ENCODE data around the gene NEU1. TPM values are rescaled to one million over a fixed set of nuclear protein-coding genes. Genes with fewer than 3 reads are reported as not detected.
"Not testable (repeated sequence)": the region's sequence is repeated elsewhere in the genome, so short reads cannot be mapped to it uniquely, and the experiment has no call there.

The NEU1 gene
- total RNA-seq, 4 donors from 2014 or later, result 13.6 to 23.6 (median 17.3) TPM

DNA sequence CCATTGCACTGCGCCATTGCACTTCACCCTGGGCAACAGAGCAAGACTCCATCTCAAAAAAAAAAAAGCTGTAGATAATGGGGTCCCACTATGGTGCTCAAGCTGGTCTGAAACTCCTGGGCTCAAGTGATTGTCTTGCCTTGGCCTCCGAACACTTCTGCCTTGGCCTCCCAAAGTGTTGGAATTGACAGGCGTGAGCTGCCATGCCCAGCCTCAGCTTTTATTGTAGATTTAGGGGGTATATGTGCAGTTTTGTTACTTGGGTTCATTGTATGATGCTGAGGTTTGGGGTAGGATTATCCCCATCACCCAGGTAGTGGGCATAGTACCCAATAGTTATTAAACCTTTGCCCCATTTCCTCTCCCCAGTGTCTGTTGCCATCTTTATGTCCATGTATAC is 23.7 kb downstream of the NEU1 start:
- 96% methylated on average over 3 of the region's 3 CpGs for WGBS, 2 donors
- Histone ChIP-seq H3K4me3 (no peak overlapping the region), H3K4me1 (peaks cover 16 to 44% (median 31%) of the 10 kb centered on the region in 3 donors), H3K9me3 (no peaks in the 10 kb centered on the region), H3K27ac (no peak overlapping the region), H3K27me3 (no peaks in the 10 kb centered on the region), H3K36me3 (peaks cover 11 to 53% (median 35%) of the 10 kb centered on the region in 3 donors)
- no peak for DNase-seq
- intact Hi-C loops (cut with DNase I), result loop anchor here (10.0 kb wide), 2 partner anchors 104 to 154 kb away; partner anchors contain the start of genes CLIC1 and LY6G5C
- TF ChIP-seq, protein P1, sequence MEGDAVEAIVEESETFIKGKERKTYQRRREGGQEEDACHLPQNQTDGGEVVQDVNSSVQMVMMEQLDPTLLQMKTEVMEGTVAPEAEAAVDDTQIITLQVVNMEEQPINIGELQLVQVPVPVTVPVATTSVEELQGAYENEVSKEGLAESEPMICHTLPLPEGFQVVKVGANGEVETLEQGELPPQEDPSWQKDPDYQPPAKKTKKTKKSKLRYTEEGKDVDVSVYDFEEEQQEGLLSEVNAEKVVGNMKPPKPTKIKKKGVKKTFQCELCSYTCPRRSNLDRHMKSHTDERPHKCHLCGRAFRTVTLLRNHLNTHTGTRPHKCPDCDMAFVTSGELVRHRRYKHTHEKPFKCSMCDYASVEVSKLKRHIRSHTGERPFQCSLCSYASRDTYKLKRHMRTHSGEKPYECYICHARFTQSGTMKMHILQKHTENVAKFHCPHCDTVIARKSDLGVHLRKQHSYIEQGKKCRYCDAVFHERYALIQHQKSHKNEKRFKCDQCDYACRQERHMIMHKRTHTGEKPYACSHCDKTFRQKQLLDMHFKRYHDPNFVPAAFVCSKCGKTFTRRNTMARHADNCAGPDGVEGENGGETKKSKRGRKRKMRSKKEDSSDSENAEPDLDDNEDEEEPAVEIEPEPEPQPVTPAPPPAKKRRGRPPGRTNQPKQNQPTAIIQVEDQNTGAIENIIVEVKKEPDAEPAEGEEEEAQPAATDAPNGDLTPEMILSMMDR (IDR thresholded peaks at IDR 0.05), result no peak
- no peak for TF ChIP-seq POLR2A (IDR thresholded peaks at IDR 0.05)

DNA sequence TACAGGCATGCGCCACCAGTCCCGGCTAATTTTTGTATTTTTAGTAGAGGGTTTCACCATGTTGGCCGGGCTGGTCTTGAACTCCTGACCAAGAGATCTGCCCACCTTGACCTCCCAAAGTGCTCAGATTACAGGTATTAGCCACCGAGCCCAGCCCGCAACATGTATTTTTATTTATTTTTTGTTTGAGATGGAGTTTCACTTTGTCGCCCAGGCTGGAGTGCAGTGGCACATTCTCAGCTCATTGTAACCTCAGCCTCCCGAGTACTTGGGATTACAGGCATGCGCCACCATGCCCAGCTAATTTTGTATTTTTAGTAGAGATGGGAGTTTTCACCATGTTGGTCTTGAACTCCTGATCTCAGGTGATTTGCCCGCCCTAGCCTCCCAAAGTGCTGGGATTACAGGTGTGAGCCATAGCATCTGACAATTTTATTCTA is 24.5 kb downstream of the NEU1 start:
- peak overlapping the region in 1 of 4 donors; percentile 90 for H3K4me3 ChIP-seq
- peaks cover 16 to 52% (median 38%) of the 10 kb centered on the region in 3 donors for H3K4me1 ChIP-seq
- H3K27me3 ChIP-seq, DNase-seq, H3K9me3 ChIP-seq: not testable (repeated sequence)
- H3K36me3 ChIP-seq, result peaks cover 11 to 53% (median 35%) of the 10 kb centered on the region in 3 donors
- intact Hi-C loops (cut with DNase I), result loop anchor here (10.0 kb wide), 2 partner anchors 103 to 153 kb away; partner anchors contain the start of genes CLIC1 and LY6G5C
- WGBS, 2 donors, result 72 to 82% methylated on average over 7 to 9 of the region's 9 CpGs
- H3K27ac ChIP-seq, result peak overlapping the region in 2 of 4 donors; percentile 97 to 98

GRCh38 chr6:31837369-31838113 is 25.1 kb downstream of the NEU1 start:
- no peaks in the 10 kb centered on the region for H3K9me3 ChIP-seq
- intact Hi-C loops (cut with DNase I), result loop anchor here (10.0 kb wide), 2 partner anchors 103 to 153 kb away; partner anchors contain the start of genes CLIC1 and LY6G5C
- TF ChIP-seq POLR2A (IDR thresholded peaks at IDR 0.05), result no peak
- TF ChIP-seq, protein P1 (IDR thresholded peaks at IDR 0.05), result no peak
- H3K4me1 ChIP-seq, result peaks cover 16 to 58% (median 38%) of the 10 kb centered on the region in 3 donors
- no peaks in the 10 kb centered on the region for H3K27me3 ChIP-seq
- H3K27ac ChIP-seq, result peak overlapping the region; percentile 69 to 98 (median 94)
- peaks cover 11 to 53% (median 35%) of the 10 kb centered on the region in 3 donors for H3K36me3 ChIP-seq
- H3K4me3 ChIP-seq, result peak overlapping the region in 3 of 4 donors; percentile 81 to 90 (median 90)
- DNase-seq, result no peak
- WGBS, 2 donors, result 10 to 18% methylated on average over 1 of the region's 1 CpG

GRCh38 chr6:31836474-31837368 is 25.9 kb downstream of the NEU1 start:
- no peak for DNase-seq
- WGBS, 2 donors, result 8 to 22% methylated on average over 12 of the region's 12 CpGs
- no peaks in the 10 kb centered on the region for H3K27me3 ChIP-seq
- peaks cover 17 to 67% (median 45%) of the 10 kb centered on the region in 3 donors for H3K4me1 ChIP-seq
- H3K9me3 ChIP-seq, result no peaks in the 10 kb centered on the region
- peak overlapping the region; percentile 81 to 99 (median 90) for H3K4me3 ChIP-seq
- no peak for TF ChIP-seq POLR2A (IDR thresholded peaks at IDR 0.05)
- TF ChIP-seq, protein P1 (IDR thresholded peaks at IDR 0.05), result peak in 2 of 6 experiments; percentile 5 to 15
- H3K36me3 ChIP-seq, result peaks cover 11 to 53% (median 35%) of the 10 kb centered on the region in 3 donors
- intact Hi-C loops (cut with DNase I), result loop anchor here (10.0 kb wide), 2 partner anchors 102 to 152 kb away; partner anchors contain the start of genes CLIC1 and LY6G5C
- peak overlapping the region; percentile 69 to 98 (median 94) for H3K27ac ChIP-seq

DNA sequence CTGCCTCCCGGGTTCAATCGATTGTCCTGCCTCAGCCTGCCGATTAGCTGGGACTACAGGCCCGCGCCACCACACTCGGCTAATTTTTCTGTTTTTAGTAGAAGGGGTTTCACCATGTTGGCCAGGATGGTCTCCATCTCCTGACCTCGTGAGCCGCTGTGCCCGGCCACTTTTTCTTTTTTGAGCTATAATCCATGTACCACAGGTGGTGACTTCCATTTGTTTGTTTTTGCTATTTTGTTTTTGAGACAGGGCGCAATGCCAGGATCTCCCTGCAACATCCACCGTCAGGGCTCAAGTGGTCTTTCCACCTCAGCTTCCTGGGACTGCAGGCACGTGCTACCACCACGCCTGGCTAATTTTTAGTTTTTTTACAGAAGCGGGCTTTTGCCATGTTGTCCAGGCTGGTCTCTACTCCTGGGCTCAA is 26.6 kb downstream of the NEU1 start:
- intact Hi-C loops (cut with DNase I), result loop anchor here (10.0 kb wide), 2 partner anchors 101 to 151 kb away; partner anchors contain the start of genes CLIC1 and LY6G5C
- 2 to 39% methylated on average over 14 of the region's 14 CpGs for WGBS, 2 donors

More for the DNA sequence above, 26.6 kb downstream of the NEU1 start:
- no peak for TF ChIP-seq POLR2A (IDR thresholded peaks at IDR 0.05)
- TF ChIP-seq, protein P1 (IDR thresholded peaks at IDR 0.05), result no peak
- DNase-seq, result no peak
- H3K27ac ChIP-seq, result peak overlapping the region; percentile 69 to 98 (median 94)
- peak overlapping the region; percentile 81 to 99 (median 90) for H3K4me3 ChIP-seq
- no peaks in the 10 kb centered on the region for H3K9me3 ChIP-seq
- peaks cover 22 to 73% (median 50%) of the 10 kb centered on the region in 3 donors for H3K4me1 ChIP-seq
- H3K27me3 ChIP-seq, result no peaks in the 10 kb centered on the region
- peaks cover 11 to 47% (median 31%) of the 10 kb centered on the region in 3 donors for H3K36me3 ChIP-seq

Measured in esophagus squamous epithelium (tissue), 5 donors.